Fibroblast of skin of scalp (primary cell): ENCODE data around the gene RNF212B.
"Not testable (repeated sequence)": the region's sequence is repeated elsewhere in the genome, so short reads cannot be mapped to it uniquely, and the experiment has no call there.

Experiments
- DNase-seq: peaks from one replicate; pipeline ENCODE4 v3.0.0-alpha.2; 2013

Gene RNF212B

GRCh38 chr14:23243066-23243465 is 5.3 kb downstream of the RNF212B start:
- DNase-seq = no peak

GRCh38 chr14:23245282-23245681 is 7.5 kb downstream of the RNF212B start:
- no peak for DNase-seq

GRCh38 chr14:23248601-23249000 is 10.9 kb downstream of the RNF212B start:
- DNase-seq = peak; percentile 1

- DNase-seq = no peak
These were observed 12.1 kb downstream of the RNF212B start for GRCh38 chr14:23249824-23250223.

GRCh38 chr14:23252006-23252405 is 14.3 kb downstream of the RNF212B start:
- no peak for DNase-seq

- no peak for DNase-seq
These were observed 14.9 kb downstream of the RNF212B start for GRCh38 chr14:23252420-23253333.

GRCh38 chr14:23258256-23258655 is 20.5 kb downstream of the RNF212B start:
- DNase-seq = no peak

- DNase-seq = no peak
These were observed 21.7 kb downstream of the RNF212B start for GRCh38 chr14:23259426-23259825.

- not testable (repeated sequence) for DNase-seq
These were observed 23.1 kb downstream of the RNF212B start for GRCh38 chr14:23260849-23261248.

GRCh38 chr14:23269193-23269592 is 31.5 kb downstream of the RNF212B start:
- DNase-seq = no peak

- no peak for DNase-seq
These were observed 37.7 kb downstream of the RNF212B start for GRCh38 chr14:23275412-23275811.

GRCh38 chr14:23277189-23277588 is 39.5 kb downstream of the RNF212B start:
- no peak for DNase-seq

- not testable (repeated sequence) for DNase-seq
These were observed 40.2 kb downstream of the RNF212B start for GRCh38 chr14:23277928-23278327.

- no peak for DNase-seq
These were observed 43.5 kb downstream of the RNF212B start for GRCh38 chr14:23281247-23281646.

- DNase-seq = no peak
These were observed 47.2 kb downstream of the RNF212B start for GRCh38 chr14:23284654-23285529.

GRCh38 chr14:23285530-23286019 is 47.8 kb downstream of the RNF212B start:
- no peak for DNase-seq

- peak; percentile 99 for DNase-seq
These were observed 48.5 kb downstream of the RNF212B start, which contains the start of gene HOMEZ for GRCh38 chr14:23286020-23286901. Gene HOMEZ, minus strand, starts transcription at chr14:23286132. Its CDS starts 180 bp downstream, at chr14:23285952.

- no peak for DNase-seq
These were observed 49.3 kb downstream of the RNF212B start for GRCh38 chr14:23286902-23287479.

- peak; percentile 69 for DNase-seq
These were observed 57.2 kb downstream of the RNF212B start for GRCh38 chr14:23294734-23295561.

- no peak for DNase-seq
These were observed 58.5 kb downstream of the RNF212B start for GRCh38 chr14:23296012-23296777.
